Testis (tissue), 2 donors: ENCODE measurements around the gene WDR27.

Experiments used
- POLR2A ChIP-seq: fragments of 450-650 bp; IDR thresholded peaks from one replicate; pipeline ENCODE4 v1.6.1; 2017; ENCODE audit warnings: antibody characterized with exemption, mild to moderate bottlenecking, moderate library complexity
- TF ChIP-seq, protein P1 (sequence below), 3 experiments: fragments of 450-650 bp in 2 of 3; fragments of 200-600 bp in 1 of 3; sonication (generic) in 1 of 3; IDR thresholded peaks; one replicate each; pipeline ENCODE4 v1.5.1; 2016 to 2019; ENCODE audit warnings: antibody characterized with exemption in 3 of 3, mild to moderate bottlenecking in 2 of 3, moderate library complexity in 1 of 3

DNA sequence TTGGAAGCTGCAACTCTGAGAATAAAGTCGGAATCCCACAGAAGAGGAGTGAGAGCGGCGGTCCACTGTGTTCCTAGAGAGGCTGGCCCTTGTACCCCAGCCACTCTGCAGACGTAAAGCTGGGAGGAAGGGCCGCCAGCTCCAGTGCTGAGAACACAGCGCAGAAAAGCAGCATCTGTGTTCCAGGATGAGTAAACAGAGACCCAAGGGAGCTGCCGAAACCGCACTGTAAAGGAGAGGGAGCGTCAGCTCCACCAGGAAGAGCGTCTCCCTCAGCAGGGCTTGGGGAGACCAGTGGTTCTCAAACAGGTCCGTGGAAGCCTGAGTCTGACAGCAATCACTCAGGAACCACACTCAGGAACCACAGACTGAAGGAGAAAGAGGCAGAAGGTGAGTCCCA is 134.0 kb downstream of the WDR27 start:
- TF ChIP-seq POLR2A, result no peak
- TF ChIP-seq, protein P1, sequence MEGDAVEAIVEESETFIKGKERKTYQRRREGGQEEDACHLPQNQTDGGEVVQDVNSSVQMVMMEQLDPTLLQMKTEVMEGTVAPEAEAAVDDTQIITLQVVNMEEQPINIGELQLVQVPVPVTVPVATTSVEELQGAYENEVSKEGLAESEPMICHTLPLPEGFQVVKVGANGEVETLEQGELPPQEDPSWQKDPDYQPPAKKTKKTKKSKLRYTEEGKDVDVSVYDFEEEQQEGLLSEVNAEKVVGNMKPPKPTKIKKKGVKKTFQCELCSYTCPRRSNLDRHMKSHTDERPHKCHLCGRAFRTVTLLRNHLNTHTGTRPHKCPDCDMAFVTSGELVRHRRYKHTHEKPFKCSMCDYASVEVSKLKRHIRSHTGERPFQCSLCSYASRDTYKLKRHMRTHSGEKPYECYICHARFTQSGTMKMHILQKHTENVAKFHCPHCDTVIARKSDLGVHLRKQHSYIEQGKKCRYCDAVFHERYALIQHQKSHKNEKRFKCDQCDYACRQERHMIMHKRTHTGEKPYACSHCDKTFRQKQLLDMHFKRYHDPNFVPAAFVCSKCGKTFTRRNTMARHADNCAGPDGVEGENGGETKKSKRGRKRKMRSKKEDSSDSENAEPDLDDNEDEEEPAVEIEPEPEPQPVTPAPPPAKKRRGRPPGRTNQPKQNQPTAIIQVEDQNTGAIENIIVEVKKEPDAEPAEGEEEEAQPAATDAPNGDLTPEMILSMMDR (IDR thresholded peaks at IDR 0.05), result no peak
